Measurements from ENCODE around the gene LSAMP.

- TF ChIP-seq CTCF (IDR thresholded peaks at IDR 0.05; ENCODE audit: low read depth, low read length) (no peak), EZH2phosphoT487 (IDR thresholded peaks at IDR 0.05; ENCODE audit: low read depth) (no peak)
Measured at GRCh38 chr3:116298151-116298550, 147.1 kb downstream of the LSAMP start.
